ENCODE measurements around the gene TTLL6.
"Not testable (repeated sequence)": the region's sequence is repeated elsewhere in the genome, so short reads cannot be mapped to it uniquely, and the experiment has no call there.

The TTLL6 gene

DNA sequence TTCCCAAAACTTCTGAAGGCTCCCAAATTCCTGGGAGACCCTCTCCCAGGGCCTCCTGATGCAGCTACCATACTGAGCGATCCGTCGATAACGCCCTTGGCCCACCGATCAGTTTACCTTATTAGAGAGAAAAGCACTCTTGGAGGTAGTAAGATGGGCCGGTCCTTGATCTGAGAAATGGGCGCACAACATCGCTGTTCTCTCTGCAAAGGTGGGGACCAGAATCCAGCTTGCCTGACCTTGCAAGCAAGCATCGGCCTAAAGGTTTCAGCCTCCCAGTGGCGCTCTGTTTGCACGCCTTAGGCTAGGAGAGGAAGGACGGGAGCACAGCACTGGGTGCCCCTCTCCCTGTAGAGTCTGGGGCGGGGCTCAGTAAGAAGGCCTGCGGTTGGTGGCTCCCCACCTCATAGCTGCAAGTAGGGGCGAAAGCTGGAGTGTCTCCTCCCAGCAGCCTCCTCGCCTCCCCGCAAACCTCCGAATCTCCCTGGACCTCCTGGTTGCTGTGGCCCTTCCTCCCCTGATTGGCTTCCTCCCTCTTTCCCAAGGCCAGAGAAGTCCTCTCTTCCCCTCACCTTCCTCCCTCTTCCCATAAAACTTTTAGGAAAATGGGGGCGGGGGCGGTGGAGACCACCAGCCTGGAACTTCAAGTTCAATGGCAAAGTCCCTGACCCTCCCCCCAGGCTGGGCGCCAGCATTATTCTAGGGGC, 94.7 kb downstream of the TTLL6 start, which contains the start of gene PRAC1:
Gene PRAC1 (minus strand): TSS at position 318 of the 707 bp plus-strand sequence. CDS start 126 bp downstream, at position 192.
- no peak for DNase-seq

- no peak for DNase-seq
Observed at GRCh38 chr17:48721009-48721402, 96.0 kb downstream of the TTLL6 start.

DNA sequence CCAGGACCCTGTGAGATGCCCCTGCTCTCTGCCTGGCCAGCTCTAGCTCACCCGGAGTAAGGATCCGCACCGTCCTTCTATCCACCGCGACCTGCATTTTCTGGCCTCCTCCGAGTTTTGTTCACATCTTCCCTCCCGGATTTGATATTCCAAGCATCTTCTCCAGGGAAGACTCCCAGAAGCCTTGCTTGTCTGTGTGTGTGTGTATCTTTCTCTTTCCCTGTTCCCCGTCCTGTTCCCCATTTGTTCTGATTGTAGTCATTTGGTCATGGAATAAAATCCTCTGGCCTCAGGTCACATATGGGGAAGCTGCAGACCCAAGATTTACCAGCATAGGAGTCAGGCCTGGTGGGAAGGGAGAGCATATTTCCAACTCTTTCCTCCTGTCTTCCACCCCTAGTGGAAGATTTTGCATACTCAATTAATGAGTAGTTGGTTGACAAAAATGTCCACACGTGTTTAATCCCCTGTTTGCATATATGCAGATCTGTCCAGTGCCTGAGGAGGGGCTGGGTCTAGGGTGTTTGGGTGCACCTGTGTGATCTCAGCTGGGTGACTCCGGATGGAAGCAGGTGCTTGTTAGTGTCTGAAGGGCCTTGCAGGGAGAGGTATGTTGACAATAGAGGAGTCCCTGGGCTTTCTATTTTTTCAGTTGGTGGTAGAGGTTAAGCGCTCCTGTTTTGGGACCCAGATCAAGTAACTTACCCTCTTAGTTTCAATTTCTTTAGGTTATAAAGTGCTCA, 96.6 kb downstream of the TTLL6 start:
- DNase-seq: no peak

DNA sequence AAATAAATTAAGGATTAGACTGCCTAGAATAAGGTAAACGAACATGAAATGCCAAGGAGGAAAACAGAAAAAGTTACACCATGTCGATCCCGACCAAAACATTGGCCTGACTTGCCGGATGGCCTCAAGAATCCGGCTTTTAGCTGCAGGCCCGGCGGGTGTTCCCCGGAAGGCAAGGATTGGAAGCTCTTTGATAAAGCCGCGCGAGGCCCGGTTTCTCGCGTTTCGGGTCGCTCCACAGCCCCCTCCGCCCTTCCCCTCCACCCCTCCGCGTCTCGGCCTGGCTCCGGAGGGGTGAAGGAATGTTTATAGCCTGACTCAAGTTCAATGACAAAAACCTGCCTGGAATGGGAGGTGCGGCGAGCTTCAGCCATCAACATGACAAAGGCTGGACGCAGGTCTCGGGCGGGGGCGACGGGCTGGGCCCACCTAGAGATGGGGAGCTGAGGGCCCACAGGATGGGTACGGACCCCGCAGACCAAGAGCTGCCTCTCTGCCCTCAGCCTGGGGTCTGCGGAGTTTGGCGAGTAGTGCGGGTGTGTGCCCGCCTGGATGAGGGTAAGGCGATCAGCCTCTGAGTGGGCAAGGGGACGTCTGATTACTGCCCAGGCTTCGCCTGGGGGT, 97.3 kb downstream of the TTLL6 start:
- no peak for DNase-seq

DNA sequence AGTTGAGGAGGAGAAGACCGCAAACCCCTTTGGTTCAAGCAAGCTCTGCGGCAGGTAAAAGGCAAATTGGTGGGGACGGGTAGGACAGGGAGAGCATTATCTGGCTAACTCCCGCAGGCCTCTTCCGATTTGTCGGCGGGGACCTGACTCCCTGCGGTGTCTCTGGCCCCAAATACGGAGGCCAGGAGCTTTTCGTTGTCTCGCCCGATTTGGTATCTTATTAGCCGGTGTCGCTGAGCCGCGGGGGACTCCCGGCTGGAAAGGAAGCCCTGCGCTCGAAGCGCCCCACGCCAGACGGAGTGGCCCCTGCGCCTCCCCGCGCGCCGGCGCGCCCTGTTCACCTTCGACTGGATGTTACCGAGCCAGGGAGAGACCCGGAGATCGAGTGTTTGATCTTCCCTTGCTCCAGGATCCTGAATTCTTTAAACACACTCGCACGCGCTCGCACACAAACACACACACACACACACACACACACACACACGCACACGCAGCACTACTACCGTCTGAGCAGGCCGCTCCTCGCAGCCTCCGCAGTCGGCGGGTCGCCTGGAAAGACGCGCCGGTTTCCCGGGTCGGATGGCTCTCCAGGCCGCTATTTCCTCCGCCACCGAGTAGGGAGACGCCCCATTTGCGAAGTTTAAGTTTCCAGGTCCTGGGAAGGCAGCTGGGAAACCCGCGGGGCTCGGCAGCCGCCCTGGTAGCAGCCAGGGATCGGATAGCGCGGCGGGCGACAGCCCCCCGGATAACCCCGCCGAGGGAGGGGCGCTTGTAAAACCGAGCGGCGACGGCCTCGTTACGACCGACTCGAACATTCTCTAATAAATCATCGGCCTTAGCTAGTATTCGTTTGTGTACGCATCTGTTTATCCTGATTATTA, 98.0 kb downstream of the TTLL6 start:
- DNase-seq: no peak

- DNase-seq: no peak
Observed at GRCh38 chr17:48718227-48718760, 98.7 kb downstream of the TTLL6 start.

DNA sequence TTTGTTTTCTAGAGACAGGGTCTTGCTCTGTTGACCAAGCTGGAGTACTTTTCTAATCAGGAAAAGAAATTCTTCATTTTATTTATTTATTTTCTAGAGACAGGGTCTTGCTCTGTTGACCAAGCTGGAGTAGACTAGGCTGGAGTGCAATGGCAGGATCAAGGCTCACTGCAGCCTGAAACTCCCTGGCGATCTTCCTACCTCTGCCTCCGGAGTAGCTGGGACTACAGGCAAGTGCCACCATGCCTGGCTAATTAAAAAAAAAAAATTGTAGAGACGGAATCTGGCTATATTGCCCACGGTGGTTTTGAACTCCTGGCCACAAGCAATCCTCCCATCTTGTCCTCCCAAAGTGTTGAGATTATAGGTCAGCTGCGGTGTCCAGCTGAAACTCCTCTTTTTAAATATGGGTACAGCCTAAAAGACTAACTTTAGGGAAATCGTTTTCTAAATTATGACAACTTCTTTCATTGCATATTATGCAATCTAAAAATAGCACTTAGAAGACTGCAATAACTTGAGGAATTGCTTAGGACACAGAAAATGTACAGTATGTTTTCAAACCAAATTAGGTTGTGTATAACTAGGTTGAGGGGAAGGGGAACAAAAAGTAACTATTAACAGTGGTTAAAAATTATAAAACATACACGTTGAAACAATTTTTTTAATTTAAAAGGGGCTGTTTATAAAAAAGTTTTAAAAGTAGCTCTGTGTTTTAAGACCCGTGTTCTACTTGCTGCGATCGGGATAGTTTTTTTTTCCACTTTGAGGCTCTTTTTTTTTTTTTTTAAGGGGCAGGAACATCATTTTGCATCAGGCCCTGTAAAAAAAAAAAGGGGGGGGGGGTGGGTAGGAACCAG, 99.4 kb downstream of the TTLL6 start:
- DNase-seq: no peak

DNA sequence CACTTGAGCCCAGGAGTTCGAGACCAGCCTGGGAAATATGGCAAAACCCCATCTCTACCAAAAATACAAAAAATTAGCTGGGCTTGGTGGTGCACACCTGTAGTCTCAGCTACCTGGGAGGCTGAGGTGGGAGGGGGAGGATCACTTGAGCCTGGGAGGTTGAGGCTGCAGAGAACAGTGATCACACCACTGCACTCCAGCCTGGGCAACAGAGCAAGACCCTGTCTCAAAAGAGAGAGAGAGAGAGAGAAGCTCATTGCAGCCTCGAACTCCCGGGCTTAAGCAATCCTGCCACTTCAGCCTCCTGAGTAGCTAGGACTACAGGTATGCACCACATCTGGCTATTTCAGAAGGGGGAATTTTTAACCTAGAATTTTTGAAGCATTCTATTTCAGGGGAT, 100.5 kb downstream of the TTLL6 start:
- not testable (repeated sequence) for DNase-seq

GRCh38 chr17:48715496-48716399, 101.3 kb downstream of the TTLL6 start:
- no peak for DNase-seq
